KMS-11 (cell line): ENCODE measurements around the gene ARID1B.

Experiments
- H2AFZ ChIP-seq: fragments of 200-600 bp; sonication (generic); 2 replicates; pipeline ENCODE4 v1.6.1; 2016; ENCODE audit warnings: antibody characterized with exemption, mixed run types, low read depth
- H3K27ac ChIP-seq: fragments of 200-600 bp; sonication (generic); 2 replicates; pipeline ENCODE4 v1.6.1; 2016; ENCODE audit warnings: mild to moderate bottlenecking, mixed run types
- H3K27me3 ChIP-seq: fragments of 200-600 bp; sonication (generic); 2 replicates; pipeline ENCODE4 v1.6.1; 2017; ENCODE audit warnings: mild to moderate bottlenecking, low read depth, mixed run types, moderate library complexity; ENCODE audit not compliant: insufficient read depth
- H3K36me3 ChIP-seq: fragments of 200-600 bp; sonication (generic); 2 replicates; pipeline ENCODE4 v1.6.1; 2017; ENCODE audit warnings: mild to moderate bottlenecking, mixed run types; ENCODE audit not compliant: insufficient read depth
- H3K4me1 ChIP-seq: fragments of 200-600 bp; sonication (generic); 2 replicates; pipeline ENCODE4 v1.6.1; 2016; ENCODE audit warnings: mild to moderate bottlenecking, low read depth, mixed run types; ENCODE audit not compliant: poor library complexity, severe bottlenecking
- H3K4me2 ChIP-seq: fragments of 200-600 bp; sonication (generic); 2 replicates; pipeline ENCODE4 v1.7.0; 2016; ENCODE audit warnings: mild to moderate bottlenecking, mixed run types
- H3K4me3 ChIP-seq: fragments of 200-600 bp; sonication (generic); IDR thresholded peaks from 2 replicates; pipeline ENCODE4 v1.6.1; 2017; ENCODE audit warnings: low read depth, low read length, mixed read lengths; ENCODE audit not compliant: insufficient read depth
- H3K79me2 ChIP-seq: fragments of 200-600 bp; sonication (generic); 2 replicates; pipeline ENCODE4 v1.6.1; 2016; ENCODE audit warnings: low read depth, mixed run types; ENCODE audit not compliant: insufficient read depth
- H3K9ac ChIP-seq: fragments of 200-600 bp; sonication (generic); 2 replicates; pipeline ENCODE4 v1.6.1; 2016; ENCODE audit warnings: mild to moderate bottlenecking, mixed run types
- H4K20me1 ChIP-seq: fragments of 200-600 bp; sonication (generic); 2 replicates; pipeline ENCODE4 v1.6.1; 2016; ENCODE audit warnings: mild to moderate bottlenecking, mixed run types; ENCODE audit not compliant: insufficient read depth
- CTCF ChIP-seq: fragments of 200-600 bp; sonication (generic); conservative IDR thresholded peaks from 2 replicates; pipeline ENCODE4 v1.6.1; 2017; ENCODE audit warnings: low read depth, mild to moderate bottlenecking, antibody characterized with exemption, low read length, moderate library complexity, mixed read lengths

Gene ARID1B

GRCh38 chr6:156853733-156854132, 76.6 kb downstream of the ARID1B start:
- Histone ChIP-seq H3K27ac (no peak overlapping the region), H3K27me3 (no peaks in the 10 kb centered on the region), H4K20me1 (peaks cover 16% of the 10 kb centered on the region), H3K4me2 (no peak overlapping the region), H3K9ac (no peak overlapping the region), H3K4me3 (no peak overlapping the region), H3K4me1 (peaks cover 37% of the 10 kb centered on the region), H3K36me3 (no peaks in the 10 kb centered on the region), H3K79me2 (peaks cover 97% of the 10 kb centered on the region), H2AFZ (no peak overlapping the region)
- TF ChIP-seq CTCF = no peak

- H3K4me3 ChIP-seq = no peak overlapping the region
- H2AFZ ChIP-seq = no peak overlapping the region
- peaks cover 37% of the 10 kb centered on the region for H3K4me1 ChIP-seq
- H4K20me1 ChIP-seq = peaks cover 20% of the 10 kb centered on the region
- no peaks in the 10 kb centered on the region for H3K27me3 ChIP-seq
- TF ChIP-seq CTCF = no peak
- H3K9ac ChIP-seq = no peak overlapping the region
- no peak overlapping the region for H3K27ac ChIP-seq
- peaks cover 96% of the 10 kb centered on the region for H3K79me2 ChIP-seq
- H3K4me2 ChIP-seq = no peak overlapping the region
- H3K36me3 ChIP-seq = no peaks in the 10 kb centered on the region
These were observed 77.4 kb downstream of the ARID1B start for GRCh38 chr6:156854466-156855161.

GRCh38 chr6:156857573-156857972, 80.4 kb downstream of the ARID1B start:
- Histone ChIP-seq H3K9ac (no peak overlapping the region), H3K79me2 (peaks cover 92% of the 10 kb centered on the region; the same call in 1 of the 2 replicates), H3K27ac (no peak overlapping the region), H3K4me1 (peaks cover 11% of the 10 kb centered on the region), H3K4me3 (no peak overlapping the region), H4K20me1 (peaks cover 14% of the 10 kb centered on the region), H3K4me2 (no peak overlapping the region), H3K36me3 (no peaks in the 10 kb centered on the region), H2AFZ (no peak overlapping the region), H3K27me3 (no peaks in the 10 kb centered on the region)
- no peak for TF ChIP-seq CTCF

- Histone ChIP-seq H4K20me1 (peaks cover 14% of the 10 kb centered on the region), H3K4me2 (no peak overlapping the region), H3K79me2 (peaks cover 92% of the 10 kb centered on the region; the same call in 1 of the 2 replicates), H3K4me3 (no peak overlapping the region), H3K27me3 (no peaks in the 10 kb centered on the region), H2AFZ (no peak overlapping the region), H3K27ac (no peak overlapping the region), H3K4me1 (peaks cover 16% of the 10 kb centered on the region), H3K9ac (no peak overlapping the region), H3K36me3 (no peaks in the 10 kb centered on the region)
- TF ChIP-seq CTCF = no peak
These were observed 82.5 kb downstream of the ARID1B start for GRCh38 chr6:156859686-156860085.
